Smooth muscle cell (in vitro differentiated cells): Measurements from ENCODE around the gene GABRB1. TPM values are rescaled to one million over a fixed set of nuclear protein-coding genes. Genes with fewer than 3 reads are reported as not detected.

ENCODE experiments used
- DNase-seq: peaks from one replicate; lab custom pipeline; 2025; ENCODE audit not compliant: unreplicated experiment; lab: John Stamatoyannopoulos, UW
- H2AFZ ChIP-seq: fragments of 200-600 bp; sonication (generic); 2 replicates; pipeline ENCODE4 v1.6.0; 2016; ENCODE audit warnings: antibody characterized with exemption, low read depth, mild to moderate bottlenecking
- H3F3A ChIP-seq: fragments of 200-600 bp; sonication (generic); 2 replicates; pipeline ENCODE4 v1.6.0; 2017; ENCODE audit warnings: antibody characterized with exemption, low read depth
- H3K27ac ChIP-seq: fragments of 200-600 bp; sonication (generic); 2 replicates; pipeline ENCODE4 v1.5.1; 2016; ENCODE audit warnings: low read depth, mild to moderate bottlenecking
- H3K27me3 ChIP-seq: fragments of 200-600 bp; sonication (generic); 2 replicates; pipeline ENCODE4 v1.6.1; 2016; ENCODE audit warnings: low read depth, mild to moderate bottlenecking
- H3K36me3 ChIP-seq: fragments of 200-600 bp; sonication (generic); 2 replicates; pipeline ENCODE4 v1.5.1; 2016; ENCODE audit warnings: low read depth
- H3K4me1 ChIP-seq: fragments of 200-600 bp; sonication (generic); 2 replicates; pipeline ENCODE4 v1.5.1; 2016; ENCODE audit warnings: low read depth
- H3K4me2 ChIP-seq: fragments of 200-600 bp; sonication (generic); 2 replicates; pipeline ENCODE4 v1.6.0; 2016; ENCODE audit warnings: mild to moderate bottlenecking
- H3K4me3 ChIP-seq: fragments of 200-600 bp; sonication (generic); 2 replicates; pipeline ENCODE4 v1.5.1; 2016; ENCODE audit warnings: mild to moderate bottlenecking
- H3K79me2 ChIP-seq: fragments of 200-600 bp; sonication (generic); 2 replicates; pipeline ENCODE4 v1.6.0; 2016; ENCODE audit warnings: low read depth, mild to moderate bottlenecking
- H3K9ac ChIP-seq: fragments of 200-600 bp; sonication (generic); 2 replicates; pipeline ENCODE4 v1.6.0; 2016; ENCODE audit warnings: low read depth
- H3K9me3 ChIP-seq: fragments of 200-600 bp; sonication (generic); replicated peaks from 2 replicates; pipeline ENCODE4 v1.5.1; 2016; ENCODE audit warnings: low read depth
- H4K20me1 ChIP-seq: fragments of 200-600 bp; sonication (generic); 2 replicates; pipeline ENCODE4 v1.6.0; 2016; ENCODE audit warnings: low read depth
- WGBS: methylation state at CpG from one replicate; pipeline ENCODE4 v1.1.7; 2016; ENCODE audit warnings: low lambda C conversion rate; 5-methylcytosine and 5-hydroxymethylcytosine counted together
- polyA plus RNA-seq: library from polyadenylated mRNA; unstranded; fragments of >200 nt; fragmentation: Nextera tagmentation; extraction: Ambion mirVana; gene quantifications from 2 replicates; pipeline ENCODE4 v1.2.1, GENCODE V29; 2016
- total RNA-seq: library from RNA; depleted of rRNA; stranded (reverse); fragments of >200 nt; gene quantifications from 2 replicates; pipeline ENCODE4 v1.2.3, GENCODE V29; 2014
- TF ChIP-seq, protein P1 (sequence below): fragments of 200-600 bp; sonication (generic); IDR thresholded peaks from 2 replicates; pipeline ENCODE4 v1.5.1; 2017; ENCODE audit warnings: borderline replicate concordance, mild to moderate bottlenecking, antibody characterized with exemption; ENCODE audit not compliant: insufficient read depth, poor library complexity, severe bottlenecking

Gene GABRB1
- total and polyA plus RNA-seq, 2 experiments from 2014 or later = 0.22 TPM; not detected in 1

DNA sequence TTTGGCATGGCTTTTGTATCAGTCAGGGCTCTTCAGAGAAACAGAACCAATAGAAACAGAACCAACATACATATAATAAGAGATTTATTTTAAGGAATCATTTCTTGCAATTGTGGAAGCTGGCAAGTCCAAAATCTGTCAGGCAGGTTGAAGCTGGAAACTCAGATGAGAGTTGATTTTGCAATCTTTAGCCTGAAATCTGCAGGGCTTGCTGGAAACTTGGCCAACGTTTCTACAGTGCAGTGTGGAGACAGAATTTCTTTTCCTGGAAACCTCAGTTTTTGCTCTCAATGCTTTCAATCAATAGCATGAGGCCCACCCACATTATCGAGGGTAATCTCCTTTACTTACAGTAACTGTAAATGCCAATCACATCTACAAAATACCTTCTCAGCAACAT lies 386.8 kb downstream of the GABRB1 start:
- H3K9ac ChIP-seq = no peak overlapping the region
- no peaks in the 10 kb centered on the region for H3K27me3 ChIP-seq
- no peak overlapping the region for H2AFZ ChIP-seq
- no peaks in the 10 kb centered on the region for H3K9me3 ChIP-seq
- no peak for DNase-seq
- TF ChIP-seq, protein P1, sequence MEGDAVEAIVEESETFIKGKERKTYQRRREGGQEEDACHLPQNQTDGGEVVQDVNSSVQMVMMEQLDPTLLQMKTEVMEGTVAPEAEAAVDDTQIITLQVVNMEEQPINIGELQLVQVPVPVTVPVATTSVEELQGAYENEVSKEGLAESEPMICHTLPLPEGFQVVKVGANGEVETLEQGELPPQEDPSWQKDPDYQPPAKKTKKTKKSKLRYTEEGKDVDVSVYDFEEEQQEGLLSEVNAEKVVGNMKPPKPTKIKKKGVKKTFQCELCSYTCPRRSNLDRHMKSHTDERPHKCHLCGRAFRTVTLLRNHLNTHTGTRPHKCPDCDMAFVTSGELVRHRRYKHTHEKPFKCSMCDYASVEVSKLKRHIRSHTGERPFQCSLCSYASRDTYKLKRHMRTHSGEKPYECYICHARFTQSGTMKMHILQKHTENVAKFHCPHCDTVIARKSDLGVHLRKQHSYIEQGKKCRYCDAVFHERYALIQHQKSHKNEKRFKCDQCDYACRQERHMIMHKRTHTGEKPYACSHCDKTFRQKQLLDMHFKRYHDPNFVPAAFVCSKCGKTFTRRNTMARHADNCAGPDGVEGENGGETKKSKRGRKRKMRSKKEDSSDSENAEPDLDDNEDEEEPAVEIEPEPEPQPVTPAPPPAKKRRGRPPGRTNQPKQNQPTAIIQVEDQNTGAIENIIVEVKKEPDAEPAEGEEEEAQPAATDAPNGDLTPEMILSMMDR = no peak
- H3K79me2 ChIP-seq = no peaks in the 10 kb centered on the region
- no peak overlapping the region for H3K4me2 ChIP-seq
- H3K27ac ChIP-seq = no peak overlapping the region
- H3K4me1 ChIP-seq = no peaks in the 10 kb centered on the region
- WGBS = 53% methylated on average over 2 of the region's 2 CpGs
- no peaks in the 10 kb centered on the region for H3K36me3 ChIP-seq
- no peak overlapping the region for H3K4me3 ChIP-seq
- H4K20me1 ChIP-seq = no peaks in the 10 kb centered on the region
- no peaks in the 10 kb centered on the region for H3F3A ChIP-seq

DNA sequence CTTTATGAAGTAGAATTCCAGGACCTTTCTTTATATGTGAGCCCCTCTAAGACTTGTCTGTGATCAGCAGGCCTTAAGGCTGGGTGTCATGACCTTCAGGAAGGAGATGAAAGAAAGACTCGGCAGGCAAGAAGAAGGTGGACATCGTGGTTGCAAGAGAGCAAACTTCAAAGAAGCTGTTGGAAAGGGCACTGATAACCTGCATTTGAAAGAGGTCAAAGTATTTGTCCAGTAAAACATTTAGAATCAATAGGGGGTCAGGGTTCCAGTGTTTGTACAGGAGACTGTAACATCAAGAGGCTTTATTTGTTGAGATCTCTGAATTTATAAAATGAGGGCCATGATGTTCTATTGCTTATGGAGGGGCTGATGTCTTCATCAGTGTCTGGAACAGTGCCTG lies 387.9 kb downstream of the GABRB1 start:
- 88% methylated on average over 2 of the region's 2 CpGs for WGBS
- Histone ChIP-seq H3K4me2 (no peak overlapping the region), H3K9ac (no peak overlapping the region), H4K20me1 (no peaks in the 10 kb centered on the region), H3K27ac (no peak overlapping the region), H3K9me3 (no peaks in the 10 kb centered on the region), H3K4me1 (no peaks in the 10 kb centered on the region), H3F3A (no peaks in the 10 kb centered on the region), H2AFZ (no peak overlapping the region), H3K27me3 (no peaks in the 10 kb centered on the region), H3K36me3 (no peaks in the 10 kb centered on the region), H3K79me2 (no peaks in the 10 kb centered on the region), H3K4me3 (no peak overlapping the region)
- TF ChIP-seq, protein P1 = no peak
- DNase-seq = no peak

DNA sequence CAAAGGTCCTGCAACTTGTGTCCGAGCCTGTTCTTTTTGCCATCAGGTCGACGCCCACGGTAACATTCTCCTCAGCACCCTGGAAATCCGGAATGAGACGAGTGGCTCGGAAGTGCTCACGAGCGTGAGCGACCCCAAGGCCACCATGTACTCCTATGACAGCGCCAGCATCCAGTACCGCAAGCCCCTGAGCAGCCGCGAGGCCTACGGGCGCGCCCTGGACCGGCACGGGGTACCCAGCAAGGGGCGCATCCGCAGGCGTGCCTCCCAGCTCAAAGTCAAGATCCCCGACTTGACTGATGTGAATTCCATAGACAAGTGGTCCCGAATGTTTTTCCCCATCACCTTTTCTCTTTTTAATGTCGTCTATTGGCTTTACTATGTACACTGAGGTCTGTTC lies 394.3 kb downstream of the GABRB1 start:
- no peaks in the 10 kb centered on the region for H4K20me1 ChIP-seq

DNA sequence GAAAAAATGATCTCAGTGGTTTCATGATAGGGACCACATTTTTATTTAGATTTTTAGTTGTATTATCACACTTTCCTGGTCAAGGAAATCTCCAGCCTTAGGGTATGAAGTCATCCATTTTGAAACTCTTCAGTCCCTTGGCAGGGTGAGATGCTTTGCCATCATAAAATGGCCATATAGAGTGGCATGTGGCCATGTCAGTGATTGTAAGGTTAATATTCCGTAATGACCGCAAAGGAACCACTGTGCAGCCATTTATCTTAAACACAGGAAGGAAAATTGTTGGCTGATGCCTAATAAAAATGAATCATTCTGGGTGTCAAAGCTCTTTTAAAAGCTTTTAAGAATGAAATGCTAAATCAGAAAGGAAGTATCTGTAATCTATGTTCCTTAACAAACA lies 396.6 kb downstream of the GABRB1 start:
- Histone ChIP-seq H3K4me1 (no peaks in the 10 kb centered on the region), H3K4me2 (no peak overlapping the region), H3K9ac (no peak overlapping the region), H4K20me1 (no peaks in the 10 kb centered on the region), H2AFZ (no peak overlapping the region), H3K4me3 (no peak overlapping the region), H3K27ac (no peak overlapping the region), H3F3A (no peaks in the 10 kb centered on the region), H3K36me3 (no peaks in the 10 kb centered on the region), H3K27me3 (peaks cover 5% of the 10 kb centered on the region), H3K9me3 (no peaks in the 10 kb centered on the region), H3K79me2 (no peaks in the 10 kb centered on the region)
- TF ChIP-seq, protein P1 = no peak
- 75% methylated on average over 2 of the region's 2 CpGs for WGBS
- no peak for DNase-seq

More for the DNA sequence above, 394.3 kb downstream of the GABRB1 start:
- H3K4me1 ChIP-seq = no peaks in the 10 kb centered on the region
- no peaks in the 10 kb centered on the region for H3K36me3 ChIP-seq
- TF ChIP-seq, protein P1 = no peak
- no peak overlapping the region for H3K4me3 ChIP-seq
- H3K9me3 ChIP-seq = no peaks in the 10 kb centered on the region
- no peak overlapping the region for H2AFZ ChIP-seq
- no peak for DNase-seq
- peaks cover 5% of the 10 kb centered on the region for H3K27me3 ChIP-seq
- no peaks in the 10 kb centered on the region for H3K79me2 ChIP-seq
- WGBS = 97% methylated on average over 25 of the region's 25 CpGs
- no peak overlapping the region for H3K27ac ChIP-seq
- H3K9ac ChIP-seq = no peak overlapping the region
- H3F3A ChIP-seq = no peaks in the 10 kb centered on the region
- H3K4me2 ChIP-seq = no peak overlapping the region
